Calu3 (cell line): ENCODE data around the gene DDX42. TPM values are rescaled to one million over a fixed set of nuclear protein-coding genes. Genes with fewer than 3 reads are reported as not detected.
"Not testable (repeated sequence)": the region's sequence is repeated elsewhere in the genome, so short reads cannot be mapped to it uniquely, and the experiment has no call there.

ENCODE experiments used
- BruUV-seq: library from RNA; stranded (reverse); fragments of 400-500 nt; replicated peaks from 2 replicates; lab custom pipeline; 2021; lab: Mats Ljungman, UMichigan
- CTCF ChIA-PET: fragments of 300-600 bp; sonication (Branson Sonifier 250); formaldehyde crosslinking; loops from one replicate; lab custom pipeline; 2022; ENCODE audit warnings: antibody characterized with exemption; lab: Charles Lee
- DNase-seq: peaks from one replicate; pipeline ENCODE4 v3.0.0; 2022
- H3K27ac Mint-ChIP-seq: one replicate; pipeline ENCODE4 v1.8.0; 2022; ENCODE audit warnings: mixed read lengths; ENCODE audit not compliant: unreplicated experiment
- H3K27me3 Mint-ChIP-seq: one replicate; pipeline ENCODE4 v1.8.0; 2022; ENCODE audit warnings: mixed read lengths; ENCODE audit not compliant: unreplicated experiment
- H3K36me3 Mint-ChIP-seq: one replicate; pipeline ENCODE4 v1.8.0; 2022; ENCODE audit warnings: mild to moderate bottlenecking, moderate library complexity, mixed read lengths; ENCODE audit not compliant: insufficient read depth, unreplicated experiment
- H3K4me1 Mint-ChIP-seq: one replicate; pipeline ENCODE4 v1.8.0; 2022; ENCODE audit warnings: mild to moderate bottlenecking, low read depth, mixed read lengths; ENCODE audit not compliant: unreplicated experiment
- H3K4me3 Mint-ChIP-seq: one replicate; pipeline ENCODE4 v1.8.0; 2022; ENCODE audit warnings: mild to moderate bottlenecking, low read depth, moderate library complexity, mixed read lengths; ENCODE audit not compliant: unreplicated experiment
- H3K9me3 Mint-ChIP-seq: one replicate; pipeline ENCODE4 v1.8.0; 2022; ENCODE audit warnings: low read depth, mixed read lengths; ENCODE audit not compliant: unreplicated experiment
- intact Hi-C: fragments of 100-400 bp; cut with micrococcal nuclease; formaldehyde crosslinking; loops from one replicate; pipeline ENCODE4 v1.10.0; 2022; ENCODE audit not compliant: unreplicated experiment
- total RNA-seq: library from RNA; stranded (reverse); gene quantifications from 2 replicates; pipeline ENCODE4 v1.2.3, GENCODE V29; 2022
- TF ChIP-seq, protein P1 (sequence below): fragments of 200-600 bp; IDR thresholded peaks from one replicate; pipeline ENCODE4 v1.8.0; 2022; ENCODE audit warnings: antibody characterized with exemption; ENCODE audit not compliant: unreplicated experiment

The DDX42 gene
- total RNA-seq, 1 experiment from 2014 or later: 99.5 TPM

GRCh38 chr17:63850401-63850800 lies 76.4 kb downstream of the DDX42 start:
- Mint-ChIP-seq H3K4me3 (no peak overlapping the region), H3K27me3 (no peaks in the 10 kb centered on the region), H3K4me1 (no peaks in the 10 kb centered on the region), H3K27ac (no peak overlapping the region), H3K9me3 (no peaks in the 10 kb centered on the region), H3K36me3 (peaks cover 14% of the 10 kb centered on the region)
- CTCF ChIA-PET: interaction anchor here (0.7 kb wide), 1 partner anchor 76 kb away, joined by 3 read pairs; the partner anchor contains the start of gene DDX42
- DNase-seq: no peak
- TF ChIP-seq, protein P1, sequence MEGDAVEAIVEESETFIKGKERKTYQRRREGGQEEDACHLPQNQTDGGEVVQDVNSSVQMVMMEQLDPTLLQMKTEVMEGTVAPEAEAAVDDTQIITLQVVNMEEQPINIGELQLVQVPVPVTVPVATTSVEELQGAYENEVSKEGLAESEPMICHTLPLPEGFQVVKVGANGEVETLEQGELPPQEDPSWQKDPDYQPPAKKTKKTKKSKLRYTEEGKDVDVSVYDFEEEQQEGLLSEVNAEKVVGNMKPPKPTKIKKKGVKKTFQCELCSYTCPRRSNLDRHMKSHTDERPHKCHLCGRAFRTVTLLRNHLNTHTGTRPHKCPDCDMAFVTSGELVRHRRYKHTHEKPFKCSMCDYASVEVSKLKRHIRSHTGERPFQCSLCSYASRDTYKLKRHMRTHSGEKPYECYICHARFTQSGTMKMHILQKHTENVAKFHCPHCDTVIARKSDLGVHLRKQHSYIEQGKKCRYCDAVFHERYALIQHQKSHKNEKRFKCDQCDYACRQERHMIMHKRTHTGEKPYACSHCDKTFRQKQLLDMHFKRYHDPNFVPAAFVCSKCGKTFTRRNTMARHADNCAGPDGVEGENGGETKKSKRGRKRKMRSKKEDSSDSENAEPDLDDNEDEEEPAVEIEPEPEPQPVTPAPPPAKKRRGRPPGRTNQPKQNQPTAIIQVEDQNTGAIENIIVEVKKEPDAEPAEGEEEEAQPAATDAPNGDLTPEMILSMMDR: no peak
- intact Hi-C loops: no loop called here
- no TSS peak for BruUV-seq

DNA sequence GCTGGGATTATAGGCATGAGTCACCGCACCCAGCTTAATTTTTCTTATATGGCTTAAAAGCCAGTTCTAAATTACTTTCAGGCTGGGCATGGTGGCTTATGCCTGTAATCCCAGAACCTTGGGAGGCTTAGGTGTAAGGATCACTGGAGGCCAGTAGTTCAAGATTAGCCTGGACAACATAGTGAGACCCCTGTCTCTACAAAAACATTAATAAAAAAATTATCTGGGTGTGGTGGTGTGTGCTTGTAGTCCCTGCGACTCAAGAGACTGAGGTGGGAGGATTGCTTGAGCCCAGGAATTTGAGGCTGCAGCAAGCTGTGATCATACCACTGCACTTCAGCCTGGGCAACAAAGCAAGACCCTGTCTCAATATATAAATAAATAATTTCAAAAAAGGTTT lies 79.3 kb downstream of the DDX42 start:
- no peaks in the 10 kb centered on the region for H3K9me3 Mint-ChIP-seq
- intact Hi-C loops: no loop called here
- BruUV-seq: no TSS peak
- TF ChIP-seq, protein P1: no peak
- DNase-seq: no peak
- H3K27me3 Mint-ChIP-seq: no peaks in the 10 kb centered on the region
- no peak overlapping the region for H3K4me3 Mint-ChIP-seq
- H3K27ac Mint-ChIP-seq: no peak overlapping the region
- CTCF ChIA-PET: no interaction called here
- H3K36me3 Mint-ChIP-seq: peaks cover 9% of the 10 kb centered on the region
- H3K4me1 Mint-ChIP-seq: no peaks in the 10 kb centered on the region

GRCh38 chr17:63854709-63855108 lies 80.7 kb downstream of the DDX42 start:
- TF ChIP-seq, protein P1: no peak
- CTCF ChIA-PET: interaction anchor here (0.5 kb wide), 1 partner anchor 75 kb away, joined by 3 read pairs; no protein-coding TSS in a partner anchor

GRCh38 chr17:63855185-63855584 lies 81.2 kb downstream of the DDX42 start:
- Mint-ChIP-seq H3K27ac (no peak overlapping the region), H3K9me3 (no peaks in the 10 kb centered on the region), H3K36me3 (no peaks in the 10 kb centered on the region), H3K4me3 (no peak overlapping the region), H3K27me3 (peaks cover 16% of the 10 kb centered on the region), H3K4me1 (no peaks in the 10 kb centered on the region)
- TF ChIP-seq, protein P1: no peak
- intact Hi-C loops: no loop called here
- no peak for DNase-seq
- CTCF ChIA-PET: interaction anchor here (0.5 kb wide), 1 partner anchor 75 kb away, joined by 3 read pairs; no protein-coding TSS in a partner anchor
- BruUV-seq: no TSS peak

More at GRCh38 chr17:63854709-63855108, 80.7 kb downstream of the DDX42 start:
- no TSS peak for BruUV-seq
- H3K9me3 Mint-ChIP-seq: no peaks in the 10 kb centered on the region
- H3K27ac Mint-ChIP-seq: no peak overlapping the region
- H3K4me1 Mint-ChIP-seq: no peaks in the 10 kb centered on the region
- H3K27me3 Mint-ChIP-seq: peaks cover 11% of the 10 kb centered on the region
- intact Hi-C loops: no loop called here
- no peak for DNase-seq
- H3K4me3 Mint-ChIP-seq: no peak overlapping the region
- H3K36me3 Mint-ChIP-seq: no peaks in the 10 kb centered on the region

GRCh38 chr17:63856425-63856824 lies 82.5 kb downstream of the DDX42 start:
- H3K4me1 Mint-ChIP-seq, BruUV-seq, H3K9me3 Mint-ChIP-seq, H3K4me3 Mint-ChIP-seq, H3K27ac Mint-ChIP-seq, H3K36me3 Mint-ChIP-seq, CTCF ChIA-PET, DNase-seq, intact Hi-C loops: not testable (repeated sequence)
- peaks cover 29% of the 10 kb centered on the region for H3K27me3 Mint-ChIP-seq
